Stomach (tissue), 9 donors: ENCODE data around the gene ESPN. TPM values are rescaled to one million over a fixed set of nuclear protein-coding genes. Genes with fewer than 3 reads are reported as not detected.

Source experiments
- DNase-seq, 2 donors: peaks; one replicate each; pipeline versions ENCODE4 v3.0.0 to v3.0.0-alpha.2; 2013 to 2019
- H3K27ac ChIP-seq, 5 donors: fragments of 200-600 bp in 4 of 5; sonication (generic) in 4 of 5; one replicate each; pipeline ENCODE4 v1.5.1; 2013 to 2019; ENCODE audit warnings: mild to moderate bottlenecking in 1 of 5, moderate library complexity in 1 of 5
- H3K27me3 ChIP-seq, 3 donors: fragments of 200-600 bp; sonication (generic); one replicate each; pipeline ENCODE4 v1.5.1; 2017 to 2019; ENCODE audit warnings: mixed run types in 1 of 3
- H3K36me3 ChIP-seq, 4 donors: fragments of 200-600 bp; sonication (generic); 1 replicate in 3 of 4; 2 replicates in 1 of 4; pipeline ENCODE4 v1.5.1; 2016 to 2019
- H3K4me1 ChIP-seq, 4 donors: fragments of 200-600 bp; sonication (generic); one replicate each; pipeline ENCODE4 v1.5.1; 2016 to 2019
- H3K4me3 ChIP-seq, 4 donors: fragments of 200-600 bp; sonication (generic) in 3 of 4; one replicate each; pipeline ENCODE4 v1.5.1; 2016 to 2019; ENCODE audit warnings: mild to moderate bottlenecking in 1 of 4
- H3K9me3 ChIP-seq, 4 donors: fragments of 200-600 bp; sonication (generic); one replicate each; pipeline ENCODE4 v1.5.1; 2016 to 2019
- EP300 ChIP-seq: sonication (generic); formaldehyde crosslinking; IDR thresholded peaks from one replicate; pipeline ENCODE4 v1.6.1; 2017; ENCODE audit warnings: antibody characterized with exemption
- POLR2A ChIP-seq, 4 donors: fragments of 450-650 bp; IDR thresholded peaks; one replicate each; pipeline ENCODE4 v1.6.1; 2016; ENCODE audit warnings: antibody characterized with exemption in 4 of 4, control low read depth in 2 of 4, mild to moderate bottlenecking in 1 of 4, moderate library complexity in 1 of 4
- POLR2AphosphoS5 ChIP-seq, 3 donors: sonication (generic); formaldehyde crosslinking; IDR thresholded peaks; one replicate each; pipeline ENCODE4 v1.6.1; 2016; ENCODE audit warnings: antibody characterized with exemption in 3 of 3
- WGBS, 5 donors: extraction: QIAGEN DNeasy Blood & Tissue Kit in 3 of 5; methylation state at CpG; one replicate each; pipeline versions ENCODE4 v1.1.5 to v1.1.7; 2013 to 2018; 5-methylcytosine and 5-hydroxymethylcytosine counted together
- intact Hi-C: fragments of 100-400 bp; cut with DNase I; formaldehyde crosslinking; loops from one replicate; pipeline ENCODE4 v1.15.1; 2023; ENCODE audit warnings: low total_unique reads
- polyA plus RNA-seq, 3 donors: library from polyadenylated mRNA; stranded (reverse); fragments of 200-250 nt; gene quantifications; one replicate each; pipeline ENCODE4 v1.2.3, GENCODE V29; 2013
- total RNA-seq, 5 donors: library from RNA; depleted of rRNA; stranded (reverse); fragments of >200 nt; gene quantifications; one replicate each; pipeline versions ENCODE4 v1.1.0 to v1.2.3, GENCODE V29; 2014 to 2016
- TF ChIP-seq, protein P1 (sequence below), 7 experiments: fragments of 450-650 bp in 4 of 7; fragments of 200-600 bp in 3 of 7; sonication (generic) in 3 of 7; IDR thresholded peaks; one replicate each; pipeline ENCODE4 v1.5.1; 2016 to 2019; ENCODE audit warnings: antibody characterized with exemption in 7 of 7, control low read depth in 2 of 7, mild to moderate bottlenecking in 1 of 7
- donor health status: healthy with polysubstance abuse.
- donor health status: Bipolar disorder and iron deficiency.
- donor health status: healthy.

Gene ESPN
- total and polyA plus RNA-seq, 8 donors = 1.5 to 68.4 (median 4.8) TPM; not detected in 2

- Histone ChIP-seq H3K4me3 (no peak overlapping the region), H3K27me3 (peaks cover 31 to 100% (median 81%) of the 10 kb centered on the region in 3 donors), H3K4me1 (peaks cover 25 to 36% (median 35%) of the 10 kb centered on the region in 4 donors), H3K27ac (no peak overlapping the region), H3K9me3 (no peaks in the 10 kb centered on the region), H3K36me3 (no peaks in the 10 kb centered on the region)
- intact Hi-C loops = no loop called here
- TF ChIP-seq POLR2A (IDR thresholded peaks at IDR 0.05) (no peak), EP300 (no peak), POLR2AphosphoS5 (IDR thresholded peaks at IDR 0.05) (no peak)
- TF ChIP-seq, protein P1, sequence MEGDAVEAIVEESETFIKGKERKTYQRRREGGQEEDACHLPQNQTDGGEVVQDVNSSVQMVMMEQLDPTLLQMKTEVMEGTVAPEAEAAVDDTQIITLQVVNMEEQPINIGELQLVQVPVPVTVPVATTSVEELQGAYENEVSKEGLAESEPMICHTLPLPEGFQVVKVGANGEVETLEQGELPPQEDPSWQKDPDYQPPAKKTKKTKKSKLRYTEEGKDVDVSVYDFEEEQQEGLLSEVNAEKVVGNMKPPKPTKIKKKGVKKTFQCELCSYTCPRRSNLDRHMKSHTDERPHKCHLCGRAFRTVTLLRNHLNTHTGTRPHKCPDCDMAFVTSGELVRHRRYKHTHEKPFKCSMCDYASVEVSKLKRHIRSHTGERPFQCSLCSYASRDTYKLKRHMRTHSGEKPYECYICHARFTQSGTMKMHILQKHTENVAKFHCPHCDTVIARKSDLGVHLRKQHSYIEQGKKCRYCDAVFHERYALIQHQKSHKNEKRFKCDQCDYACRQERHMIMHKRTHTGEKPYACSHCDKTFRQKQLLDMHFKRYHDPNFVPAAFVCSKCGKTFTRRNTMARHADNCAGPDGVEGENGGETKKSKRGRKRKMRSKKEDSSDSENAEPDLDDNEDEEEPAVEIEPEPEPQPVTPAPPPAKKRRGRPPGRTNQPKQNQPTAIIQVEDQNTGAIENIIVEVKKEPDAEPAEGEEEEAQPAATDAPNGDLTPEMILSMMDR (IDR thresholded peaks at IDR 0.05) = no peak
- no peak for DNase-seq
- WGBS, 5 donors = 86 to 100% (median 88%) methylated on average over 1 to 5 of the region's 5 CpGs
Measured at GRCh38 chr1:6416906-6417305, 7.7 kb upstream of the ESPN start.

- H3K4me3 ChIP-seq = peak overlapping the region in 1 of 4 donors; percentile 56
- 54 to 85% (median 56%) methylated on average over 4 to 8 of the region's 8 CpGs for WGBS, 5 donors
- peaks cover 31 to 100% (median 92%) of the 10 kb centered on the region in 3 donors for H3K27me3 ChIP-seq
Measured at GRCh38 chr1:6417961-6418667, 6.5 kb upstream of the ESPN start.

GRCh38 chr1:6418668-6419396, 5.7 kb upstream of the ESPN start:
- H3K4me1 ChIP-seq = peaks cover 34 to 49% (median 46%) of the 10 kb centered on the region in 4 donors
- TF ChIP-seq POLR2AphosphoS5 (IDR thresholded peaks at IDR 0.05) (no peak), POLR2A (IDR thresholded peaks at IDR 0.05) (no peak)
- WGBS, 5 donors = 5 to 23% (median 6%) methylated on average over 8 to 69 of the region's 69 CpGs
- no peaks in the 10 kb centered on the region for H3K9me3 ChIP-seq
- no peak overlapping the region for H3K27ac ChIP-seq
- peak overlapping the region; percentile 39 to 56 (median 43) for H3K4me3 ChIP-seq
- intact Hi-C loops = no loop called here
- peaks cover 32 to 100% (median 97%) of the 10 kb centered on the region in 3 donors for H3K27me3 ChIP-seq
- DNase-seq = no peak
- H3K36me3 ChIP-seq = no peaks in the 10 kb centered on the region

More at GRCh38 chr1:6417961-6418667, 6.5 kb upstream of the ESPN start:
- TF ChIP-seq EP300 = no peak
- no peak for TF ChIP-seq POLR2AphosphoS5 (IDR thresholded peaks at IDR 0.05)
- TF ChIP-seq, protein P1 (IDR thresholded peaks at IDR 0.05) = no peak
- TF ChIP-seq POLR2A (IDR thresholded peaks at IDR 0.05) = no peak
- Histone ChIP-seq H3K36me3 (no peaks in the 10 kb centered on the region), H3K9me3 (no peaks in the 10 kb centered on the region), H3K27ac (no peak overlapping the region), H3K4me1 (peaks cover 27 to 42% (median 39%) of the 10 kb centered on the region in 4 donors)
- DNase-seq = no peak
- intact Hi-C loops = no loop called here

- TF ChIP-seq, protein P1 (IDR thresholded peaks at IDR 0.05) = no peak
- TF ChIP-seq EP300 (no peak), POLR2A (IDR thresholded peaks at IDR 0.05) (no peak), POLR2AphosphoS5 (IDR thresholded peaks at IDR 0.05) (no peak)
- Histone ChIP-seq H3K9me3 (no peaks in the 10 kb centered on the region), H3K4me1 (peaks cover 40 to 52% (median 49%) of the 10 kb centered on the region in 4 donors), H3K4me3 (peak overlapping the region; percentile 39 to 56 (median 43)), H3K36me3 (no peaks in the 10 kb centered on the region), H3K27ac (no peak overlapping the region), H3K27me3 (peaks cover 36 to 100% (median 97%) of the 10 kb centered on the region in 3 donors)
- WGBS, 5 donors = 0 to 3% (median 2%) methylated on average over 30 to 48 of the region's 48 CpGs; no CpG with 5 or more reads in 2 of the 5 donors
- DNase-seq = peak in 1 of 2 donors; percentile 48
- intact Hi-C loops = no loop called here
Measured at GRCh38 chr1:6419397-6419803, 5.2 kb upstream of the ESPN start.
